ENCODE measurements around the gene NKX1-2. TPM values are rescaled to one million over a fixed set of nuclear protein-coding genes. Genes with fewer than 3 reads are reported as not detected.
"Not testable (repeated sequence)": the region's sequence is repeated elsewhere in the genome, so short reads cannot be mapped to it uniquely, and the experiment has no call there.

NKX1-2 gene
- total RNA-seq, 6 donors from 2014 or later = 0.09 TPM; not detected in 5

DNA sequence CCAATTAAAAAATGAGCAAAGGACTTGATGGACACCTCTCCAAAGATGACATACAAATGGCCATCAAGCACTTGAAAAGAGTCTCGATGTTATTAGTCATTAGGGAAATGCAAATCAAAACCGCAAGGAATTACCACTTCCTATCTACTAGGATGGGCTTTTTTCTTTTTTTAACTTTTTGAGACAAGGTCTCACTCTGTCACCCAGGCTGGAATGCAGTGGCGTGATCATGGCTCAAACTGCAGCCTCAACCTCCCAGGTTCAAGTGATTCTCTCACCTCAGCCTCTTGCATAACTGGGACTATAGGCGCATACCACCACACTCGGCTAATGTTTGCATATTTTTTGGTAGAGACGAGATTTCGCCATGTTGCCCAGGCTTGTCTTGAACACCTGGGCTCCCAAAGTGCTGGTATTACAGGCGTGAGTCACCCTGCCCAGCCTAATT lies 13.6 kb downstream of the NKX1-2 start:
- ATAC-seq (ENCODE audit: low FRiP score in 2 of 2) (no peak), DNase-seq (no peak)
- H3K9me3 ChIP-seq = no peaks in the 10 kb centered on the region
- H3K27ac ChIP-seq = no peak overlapping the region
- H3K4me3 ChIP-seq = no peak overlapping the region
- TF ChIP-seq, protein P1, sequence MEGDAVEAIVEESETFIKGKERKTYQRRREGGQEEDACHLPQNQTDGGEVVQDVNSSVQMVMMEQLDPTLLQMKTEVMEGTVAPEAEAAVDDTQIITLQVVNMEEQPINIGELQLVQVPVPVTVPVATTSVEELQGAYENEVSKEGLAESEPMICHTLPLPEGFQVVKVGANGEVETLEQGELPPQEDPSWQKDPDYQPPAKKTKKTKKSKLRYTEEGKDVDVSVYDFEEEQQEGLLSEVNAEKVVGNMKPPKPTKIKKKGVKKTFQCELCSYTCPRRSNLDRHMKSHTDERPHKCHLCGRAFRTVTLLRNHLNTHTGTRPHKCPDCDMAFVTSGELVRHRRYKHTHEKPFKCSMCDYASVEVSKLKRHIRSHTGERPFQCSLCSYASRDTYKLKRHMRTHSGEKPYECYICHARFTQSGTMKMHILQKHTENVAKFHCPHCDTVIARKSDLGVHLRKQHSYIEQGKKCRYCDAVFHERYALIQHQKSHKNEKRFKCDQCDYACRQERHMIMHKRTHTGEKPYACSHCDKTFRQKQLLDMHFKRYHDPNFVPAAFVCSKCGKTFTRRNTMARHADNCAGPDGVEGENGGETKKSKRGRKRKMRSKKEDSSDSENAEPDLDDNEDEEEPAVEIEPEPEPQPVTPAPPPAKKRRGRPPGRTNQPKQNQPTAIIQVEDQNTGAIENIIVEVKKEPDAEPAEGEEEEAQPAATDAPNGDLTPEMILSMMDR (IDR thresholded peaks at IDR 0.05) = no peak
- no peak for TF ChIP-seq POLR2A (IDR thresholded peaks at IDR 0.05)
- TF ChIP-seq POLR2AphosphoS5 (IDR thresholded peaks at IDR 0.05) = no peak
- TF ChIP-seq EP300 (IDR thresholded peaks at IDR 0.05) = no peak
- no peaks in the 10 kb centered on the region for H3K36me3 ChIP-seq
- 66 to 73% methylated on average over 8 of the region's 8 CpGs for WGBS, 2 donors
- H3K4me1 ChIP-seq = no peaks in the 10 kb centered on the region
- no peaks in the 10 kb centered on the region for H3K27me3 ChIP-seq

- H3K36me3 ChIP-seq; H3K9me3 ChIP-seq; H3K4me1 ChIP-seq; H3K27ac ChIP-seq; H3K27me3 ChIP-seq; ATAC-seq (ENCODE audit: low FRiP score in 2 of 2); H3K4me3 ChIP-seq; DNase-seq: not testable (repeated sequence)
- 87 to 92% methylated on average over 2 to 4 of the region's 4 CpGs for WGBS, 2 donors
Observed at GRCh38 chr10:124435683-124436082, 14.2 kb downstream of the NKX1-2 start.

DNA sequence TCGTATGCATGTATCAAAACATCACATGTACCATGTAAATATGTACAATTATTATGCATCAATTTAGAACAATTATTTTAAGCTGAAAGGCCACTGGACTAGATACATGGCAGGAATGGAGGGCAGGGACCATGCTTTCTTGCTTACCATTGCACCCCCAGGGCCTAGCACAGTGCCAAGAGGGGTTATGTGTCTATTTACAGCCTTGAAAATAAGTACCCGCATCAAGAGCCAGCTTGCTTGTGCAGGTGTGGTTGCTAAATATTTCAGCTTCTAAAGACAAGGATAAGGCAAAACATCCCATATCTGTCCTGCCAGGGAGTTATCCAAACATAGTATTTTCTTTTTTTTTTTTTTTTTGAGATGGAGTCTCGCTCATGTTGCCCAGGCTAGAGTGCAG lies 16.4 kb downstream of the NKX1-2 start:
- ATAC-seq (ENCODE audit: low FRiP score in 2 of 2) = no peak
- WGBS, 2 donors = 88 to 90% methylated on average over 3 of the region's 3 CpGs
- TF ChIP-seq EP300 (IDR thresholded peaks at IDR 0.05) (no peak), POLR2AphosphoS5 (IDR thresholded peaks at IDR 0.05) (no peak), POLR2A (IDR thresholded peaks at IDR 0.05) (no peak)
- TF ChIP-seq, protein P1 (IDR thresholded peaks at IDR 0.05) = no peak
- no peak for DNase-seq
- Histone ChIP-seq H3K36me3 (no peaks in the 10 kb centered on the region), H3K4me1 (no peaks in the 10 kb centered on the region), H3K4me3 (no peak overlapping the region), H3K9me3 (no peaks in the 10 kb centered on the region), H3K27ac (no peak overlapping the region), H3K27me3 (no peaks in the 10 kb centered on the region)

GRCh38 chr10:124430077-124430476 lies 19.8 kb downstream of the NKX1-2 start:
- Histone ChIP-seq H3K27me3 (no peaks in the 10 kb centered on the region), H3K4me3 (no peak overlapping the region), H3K36me3 (no peaks in the 10 kb centered on the region), H3K4me1 (no peaks in the 10 kb centered on the region), H3K27ac (no peak overlapping the region), H3K9me3 (no peaks in the 10 kb centered on the region)
- no peak for TF ChIP-seq EP300 (IDR thresholded peaks at IDR 0.05)
- TF ChIP-seq POLR2AphosphoS5 (IDR thresholded peaks at IDR 0.05) = no peak
- TF ChIP-seq, protein P1 (IDR thresholded peaks at IDR 0.05) = no peak
- no peak for TF ChIP-seq POLR2A (IDR thresholded peaks at IDR 0.05)
- 82 to 93% methylated on average over 4 of the region's 4 CpGs for WGBS, 2 donors
- DNase-seq (no peak), ATAC-seq (ENCODE audit: low FRiP score in 2 of 2) (no peak)

GRCh38 chr10:124429576-124429975 lies 20.3 kb downstream of the NKX1-2 start:
- no peak for ATAC-seq (ENCODE audit: low FRiP score in 2 of 2)
- WGBS, 2 donors = 62 to 73% methylated on average over 5 of the region's 5 CpGs

More at GRCh38 chr10:124429576-124429975, 20.3 kb downstream of the NKX1-2 start:
- no peak for DNase-seq
- Histone ChIP-seq H3K27ac (no peak overlapping the region), H3K36me3 (no peaks in the 10 kb centered on the region), H3K4me1 (no peaks in the 10 kb centered on the region), H3K9me3 (no peaks in the 10 kb centered on the region), H3K4me3 (no peak overlapping the region), H3K27me3 (no peaks in the 10 kb centered on the region)
- TF ChIP-seq, protein P1 (IDR thresholded peaks at IDR 0.05) = no peak
- TF ChIP-seq POLR2A (IDR thresholded peaks at IDR 0.05) (no peak), EP300 (IDR thresholded peaks at IDR 0.05) (no peak), POLR2AphosphoS5 (IDR thresholded peaks at IDR 0.05) (no peak)

All from upper lobe of left lung (tissue), 6 donors.